GM12878 (cell line): ENCODE data around the gene DIO1. TPM values are rescaled to one million over a fixed set of nuclear protein-coding genes. Genes with fewer than 3 reads are reported as not detected.

ENCODE experiments used
- ATAC-seq: fragments of 200-7000 bp; cut with Tn5 transposase; 3 replicates; pipeline ENCODE4 v1.9.1; 2020; ENCODE audit warnings: mild to moderate bottlenecking, moderate library complexity
- BruUV-seq: library from RNA; stranded (reverse); fragments of 400-500 nt; replicated peaks from 2 replicates; lab custom pipeline; 2021; lab: Mats Ljungman, UMichigan
- CTCF ChIA-PET: fragments of 300-600 bp; sonication (Branson Sonifier 250); formaldehyde crosslinking; extraction: SDS; loops from one replicate; lab custom pipeline; 2021; ENCODE audit warnings: inconsistent platforms; lab: Yijun Ruan, JAX
- POLR2A ChIA-PET: fragments of 350-600 bp; formaldehyde crosslinking; extraction: SDS; loops from one replicate; lab custom pipeline; 2021; ENCODE audit warnings: inconsistent platforms; lab: Charles Lee
- RAD21 ChIA-PET: fragments of 300-600 bp; sonication (Branson Sonifier 250); formaldehyde crosslinking; loops from one replicate; lab custom pipeline; 2023; ENCODE audit warnings: antibody characterized with exemption; ENCODE audit not compliant: unreplicated experiment; lab: Charles Lee
- SMC1A ChIA-PET: fragments of 300-600 bp; sonication (Branson Sonifier 250); formaldehyde crosslinking; loops from one replicate; lab custom pipeline; 2023; ENCODE audit not compliant: unreplicated experiment, uncharacterized antibody; lab: Charles Lee
- DNase-seq: peaks from one replicate; pipeline ENCODE4 v3.0.0-alpha.2; 2011; ENCODE audit warnings: low read depth, low spot score
- FAIRE-seq: peaks from 3 replicates; lab custom pipeline; 2011; peaks lifted over from hg19 to GRCh38; lab: Jason Lieb, UNC
- H2AFZ ChIP-seq: 2 replicates; pipeline ENCODE4 v1.6.0; 2011; ENCODE audit warnings: low read depth, low read length, control low read depth; ENCODE audit not compliant: control insufficient read depth
- H3K27ac ChIP-seq: 2 replicates; pipeline ENCODE4 v1.5.1; 2011; ENCODE audit warnings: control low read depth; ENCODE audit not compliant: control insufficient read depth, insufficient read depth
- H3K27me3 ChIP-seq, 2 experiments: replicated peaks in 1 of 2; 2 replicates each; pipeline versions ENCODE4 v1.6.0 to v1.6.1; 2011; ENCODE audit warnings: low read length in 1 of 2; ENCODE audit not compliant: control insufficient read depth in 2 of 2, insufficient read depth in 2 of 2
- H3K36me3 ChIP-seq, 2 experiments: 2 replicates each; pipeline ENCODE4 v1.5.1; 2011; ENCODE audit warnings: low read length in 1 of 2; ENCODE audit not compliant: control insufficient read depth in 2 of 2, insufficient read depth in 2 of 2
- H3K4me1 ChIP-seq: 2 replicates; pipeline ENCODE4 v1.6.1; 2011; ENCODE audit warnings: mild to moderate bottlenecking, low read length, moderate library complexity, mixed read lengths; ENCODE audit not compliant: control insufficient read depth, insufficient read depth
- H3K4me2 ChIP-seq: 2 replicates; pipeline ENCODE4 v1.6.0; 2011; ENCODE audit warnings: control low read depth; ENCODE audit not compliant: control insufficient read depth, insufficient read depth
- H3K4me3 ChIP-seq: fragments of 200-600 bp; sonication (generic); 2 replicates; pipeline ENCODE4 v1.5.1; 2016
- H3K79me2 ChIP-seq: 2 replicates; pipeline ENCODE4 v1.6.0; 2011; ENCODE audit warnings: low read length; ENCODE audit not compliant: control insufficient read depth, insufficient read depth
- H3K9ac ChIP-seq: 2 replicates; pipeline ENCODE4 v1.8.0; 2011; ENCODE audit warnings: low read length, control low read depth, mixed read lengths; ENCODE audit not compliant: control insufficient read depth, insufficient read depth
- H3K9me3 ChIP-seq: replicated peaks from 3 replicates; pipeline ENCODE4 v1.5.1; 2011; ENCODE audit warnings: mild to moderate bottlenecking, low read length; ENCODE audit not compliant: control insufficient read depth, insufficient read depth
- H4K20me1 ChIP-seq: 2 replicates; pipeline ENCODE4 v1.6.0; 2011; ENCODE audit not compliant: control insufficient read depth, insufficient read depth
- ATF7 ChIP-seq: fragments of 450-650 bp; IDR thresholded peaks from 2 replicates; pipeline ENCODE4 v1.6.1; 2016; ENCODE audit warnings: low read depth, mild to moderate bottlenecking
- CREB1 ChIP-seq: IDR thresholded peaks from 2 replicates; pipeline ENCODE4 v1.6.1; 2012; ENCODE audit warnings: low read depth, mild to moderate bottlenecking, inconsistent platforms
- EGR1 ChIP-seq, 2 experiments: IDR thresholded peaks; 1 replicate in 1 of 2; 2 replicates in 1 of 2; pipeline ENCODE4 v1.6.1; 2011 to 2012; ENCODE audit warnings: low read depth in 2 of 2, low read length in 2 of 2, borderline replicate concordance in 1 of 2, mild to moderate bottlenecking in 1 of 2, moderate library complexity in 1 of 2
- IKZF2 ChIP-seq, 2 experiments: fragments of 450-650 bp; IDR thresholded peaks; 2 replicates each; pipeline ENCODE4 v1.6.1; 2017; ENCODE audit warnings: mild to moderate bottlenecking in 2 of 2, moderate library complexity in 2 of 2
- IRF4 ChIP-seq: IDR thresholded peaks from 2 replicates; pipeline ENCODE4 v1.6.1; 2011; ENCODE audit warnings: low read depth, low read length
- JUNB ChIP-seq: IDR thresholded peaks from 2 replicates; pipeline ENCODE4 v1.6.1; 2016; ENCODE audit warnings: antibody characterized with exemption, mild to moderate bottlenecking
- MTA2 ChIP-seq: fragments of 450-650 bp; IDR thresholded peaks from 2 replicates; pipeline ENCODE4 v1.6.1; 2016; ENCODE audit warnings: low read depth, mild to moderate bottlenecking, moderate library complexity
- MYB ChIP-seq: fragments of 150-350 bp; IDR thresholded peaks from 2 replicates; pipeline ENCODE4 v1.6.1; 2014; ENCODE audit warnings: mild to moderate bottlenecking, low read depth, low read length, borderline replicate concordance
- NFYA ChIP-seq: IDR thresholded peaks from 2 replicates; pipeline ENCODE4 v1.6.1; 2011; ENCODE audit warnings: low read depth, mild to moderate bottlenecking, low read length, improper control_type of control experiment, borderline replicate concordance
- WGBS: methylation state at CpG from one replicate; pipeline ENCODE4 v1.1.6; 2016; ENCODE audit warnings: low lambda C conversion rate; ENCODE audit not compliant: insufficient replicate concordance, insufficient coverage; ENCODE audit errors: missing lambda C conversion rate; 5-methylcytosine and 5-hydroxymethylcytosine counted together
- in situ Hi-C: fragments of 300-500 bp; cut with MboI; formaldehyde crosslinking; loops from 9 replicates; pipeline ENCODE4 v1.14.3; 2018; ENCODE audit warnings: mixed read lengths
- intact Hi-C: fragments of 100-400 bp; cut with micrococcal nuclease; formaldehyde crosslinking; loops from one replicate; pipeline ENCODE4 v1.14.2; 2022; ENCODE audit not compliant: unreplicated experiment
- polyA plus RNA-seq, 11 experiments: library from polyadenylated mRNA; depleted of rRNA in 4 of 11; unstranded in 6 of 11; stranded (reverse) in 5 of 11; fragments of >200 nt; fragmentation: Nextera tagmentation in 4 of 11; fragmentation: Illumina TruSeq in 1 of 11; extraction: Ambion mirVana in 4 of 11; extraction: Trizol in 1 of 11; gene quantifications; 1 replicate in 1 of 11; 2 replicates in 10 of 11; pipeline versions ENCODE4 v1.2.1 to v1.2.3, GENCODE V29; 2011 to 2016; ENCODE audit warnings: inconsistent platforms in 2 of 11, missing spikeins in 2 of 11, low read depth in 1 of 11
- total RNA-seq, 4 experiments: library from RNA; depleted of rRNA in 3 of 4; stranded (reverse); fragments of >200 nt in 3 of 4; fragmentation: Illumina TruSeq in 1 of 4; extraction: Trizol in 1 of 4; gene quantifications; 2 replicates each; pipeline versions ENCODE4 v1.2.1 to v1.2.3, GENCODE V29; 2013 to 2021
- TF ChIP-seq, protein P1 (sequence below): fragments of 450-650 bp; conservative IDR thresholded peaks from 2 replicates; pipeline ENCODE4 v1.6.1; 2017; ENCODE audit warnings: mild to moderate bottlenecking, moderate library complexity
- TF ChIP-seq, protein P2 (sequence below): IDR thresholded peaks from 2 replicates; pipeline ENCODE4 v1.6.1; 2011; ENCODE audit warnings: mild to moderate bottlenecking, low read depth, low read length, moderate library complexity; ENCODE audit not compliant: insufficient replicate concordance

The DIO1 gene
- total and polyA plus RNA-seq, 10 of the 15 experiments (the other 5 are each of a cell fraction or from before 2014, with no cell fraction given) = 0.11 to 0.26 (median 0.12) TPM; not detected in 6

DNA sequence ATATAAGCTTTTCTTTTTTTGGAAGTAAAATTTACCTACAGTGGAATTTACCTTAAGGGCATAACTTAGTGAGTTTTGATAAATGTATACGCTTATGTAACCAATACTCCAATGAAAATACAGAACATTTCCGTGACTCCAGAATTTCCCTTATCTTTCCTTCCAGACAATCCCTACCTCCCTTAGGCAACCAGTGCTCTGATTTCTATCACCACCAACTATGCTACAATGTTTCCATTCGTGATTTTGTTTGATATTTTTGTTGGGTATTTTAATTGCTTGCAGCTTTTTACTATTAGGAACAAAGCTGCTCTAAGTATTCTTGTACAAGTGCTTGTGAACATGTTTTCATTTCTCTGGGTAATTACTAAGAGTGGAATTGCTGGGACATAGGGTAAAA lies 36.9 kb downstream of the DIO1 start:
- ChIA-PET SMC1A (interaction anchor here (1.1 to 2.1 kb wide), 3 partner anchors 12 to 70 kb away, joined by 3 to 8 read pairs (median 4); partner anchors contain the start of genes IFT25 and LRRC42), POLR2A (interaction anchor here (0.6 kb wide), 2 partner anchors 15 to 29 kb away, joined by 3 to 4 read pairs; partner anchors contain the start of gene IFT25), RAD21 (no interaction called here), CTCF (interaction anchor here (0.9 to 1.9 kb wide), 7 partner anchors 11 to 70 kb away, joined by 3 to 10 read pairs (median 4); no protein-coding TSS in a partner anchor)
- Histone ChIP-seq H3K4me2 (no peak overlapping the region), H3K27me3 (no peaks in the 10 kb centered on the region), H4K20me1 (no peaks in the 10 kb centered on the region), H3K4me1 (no peaks in the 10 kb centered on the region), H3K79me2 (no peaks in the 10 kb centered on the region), H3K36me3 (peaks cover 0 to 11% of the 10 kb centered on the region in 2 experiments; a peak in 2 of 4 replicates), H3K4me3 (no peak overlapping the region), H3K9me3 (peaks cover 12% of the 10 kb centered on the region), H3K27ac (no peak overlapping the region), H2AFZ (no peak overlapping the region), H3K9ac (no peak overlapping the region)
- in situ Hi-C loops (no loop called here), intact Hi-C loops (no loop called here)
- TF ChIP-seq NFYA = no peak
- no peak for TF ChIP-seq EGR1 (IDR thresholded peaks at IDR 0.05; ENCODE audit: borderline replicate concordance in 1 of 2, low read depth in 2 of 2, low read length in 2 of 2)
- no peak for TF ChIP-seq IKZF2 (IDR thresholded peaks at IDR 0.05)
- TF ChIP-seq CREB1 = no peak
- TF ChIP-seq, protein P1, sequence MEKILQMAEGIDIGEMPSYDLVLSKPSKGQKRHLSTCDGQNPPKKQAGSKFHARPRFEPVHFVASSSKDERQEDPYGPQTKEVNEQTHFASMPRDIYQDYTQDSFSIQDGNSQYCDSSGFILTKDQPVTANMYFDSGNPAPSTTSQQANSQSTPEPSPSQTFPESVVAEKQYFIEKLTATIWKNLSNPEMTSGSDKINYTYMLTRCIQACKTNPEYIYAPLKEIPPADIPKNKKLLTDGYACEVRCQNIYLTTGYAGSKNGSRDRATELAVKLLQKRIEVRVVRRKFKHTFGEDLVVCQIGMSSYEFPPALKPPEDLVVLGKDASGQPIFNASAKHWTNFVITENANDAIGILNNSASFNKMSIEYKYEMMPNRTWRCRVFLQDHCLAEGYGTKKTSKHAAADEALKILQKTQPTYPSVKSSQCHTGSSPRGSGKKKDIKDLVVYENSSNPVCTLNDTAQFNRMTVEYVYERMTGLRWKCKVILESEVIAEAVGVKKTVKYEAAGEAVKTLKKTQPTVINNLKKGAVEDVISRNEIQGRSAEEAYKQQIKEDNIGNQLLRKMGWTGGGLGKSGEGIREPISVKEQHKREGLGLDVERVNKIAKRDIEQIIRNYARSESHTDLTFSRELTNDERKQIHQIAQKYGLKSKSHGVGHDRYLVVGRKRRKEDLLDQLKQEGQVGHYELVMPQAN = no peak
- TF ChIP-seq IRF4 = no peak
- TF ChIP-seq MYB = no peak
- TF ChIP-seq, protein P2, sequence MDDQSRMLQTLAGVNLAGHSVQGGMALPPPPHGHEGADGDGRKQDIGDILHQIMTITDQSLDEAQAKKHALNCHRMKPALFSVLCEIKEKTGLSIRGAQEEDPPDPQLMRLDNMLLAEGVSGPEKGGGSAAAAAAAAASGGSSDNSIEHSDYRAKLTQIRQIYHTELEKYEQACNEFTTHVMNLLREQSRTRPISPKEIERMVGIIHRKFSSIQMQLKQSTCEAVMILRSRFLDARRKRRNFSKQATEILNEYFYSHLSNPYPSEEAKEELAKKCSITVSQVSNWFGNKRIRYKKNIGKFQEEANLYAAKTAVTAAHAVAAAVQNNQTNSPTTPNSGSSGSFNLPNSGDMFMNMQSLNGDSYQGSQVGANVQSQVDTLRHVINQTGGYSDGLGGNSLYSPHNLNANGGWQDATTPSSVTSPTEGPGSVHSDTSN = no peak
- TF ChIP-seq MTA2 = no peak
- TF ChIP-seq ATF7 = no peak
- no peak for TF ChIP-seq JUNB
- 86% methylated on average over 3 of the region's 3 CpGs for WGBS
- ATAC-seq (no peak), DNase-seq (no peak), FAIRE-seq (no peak)
- no TSS peak for BruUV-seq
